ENCODE measurements around the gene KCND3. TPM values are rescaled to one million over a fixed set of nuclear protein-coding genes. Genes with fewer than 3 reads are reported as not detected.

The KCND3 gene
- total and polyA plus RNA-seq, 12 donors: 0.39 to 6.7 (median 3.1) TPM

DNA sequence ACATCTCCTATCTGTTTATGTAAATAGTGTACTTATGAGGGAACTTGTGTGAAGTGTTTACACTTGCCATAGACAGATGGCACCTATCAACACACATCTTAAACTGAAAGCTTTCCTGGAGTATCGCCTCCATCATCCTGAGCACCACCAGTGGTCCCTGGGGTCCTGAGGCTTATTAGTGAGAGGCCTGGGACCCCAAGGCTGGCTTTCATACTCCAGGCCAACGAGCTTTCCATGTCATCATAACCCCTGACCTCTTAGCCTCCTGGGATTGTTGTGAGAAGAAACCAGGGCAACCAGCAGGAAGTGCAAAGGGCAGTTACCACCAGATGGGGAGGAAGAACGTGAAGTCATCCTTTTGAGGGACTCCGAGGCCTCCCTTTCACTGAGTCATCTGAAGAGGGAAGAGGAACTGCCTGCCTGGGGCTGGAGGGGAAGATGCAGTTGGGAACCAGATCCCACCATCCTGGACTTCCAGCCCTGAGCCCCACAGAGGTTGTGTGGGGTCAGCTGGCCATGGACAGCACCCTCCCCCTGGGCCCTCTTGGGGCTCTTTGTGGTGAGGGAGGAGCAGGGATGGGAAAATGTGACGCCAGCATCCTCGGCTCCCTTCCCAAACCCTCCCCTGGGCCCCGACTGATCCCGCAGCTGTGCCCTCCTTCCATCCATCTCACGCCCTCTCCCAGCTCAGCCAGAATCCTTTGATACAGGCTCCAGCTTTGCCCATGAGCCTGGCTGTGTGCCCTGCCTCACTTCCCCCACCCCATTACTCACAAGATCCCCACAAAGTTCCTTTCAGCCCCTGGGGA, 256.1 kb downstream of the KCND3 start:
- peak in 6 of 7 donors; percentile 33 to 78 (median 48) for DNase-seq
- Histone ChIP-seq H3K27me3 (no peaks in the 10 kb centered on the region), H3K36me3 (replicated peaks in 1 of 2) (no peaks in the 10 kb centered on the region), H3K9me3 (replicated peaks in 1 of 3) (no peaks in the 10 kb centered on the region), H3K27ac (peak overlapping the region in 4 of 5 donors; percentile 7 to 88 (median 39)), H3K4me1 (replicated peaks in 1 of 2) (peaks cover 3 to 22% of the 10 kb centered on the region in 2 donors), H3K4me3 (no peak overlapping the region)
- intact Hi-C loops (cut with DNase I): no loop called here
- TF ChIP-seq POLR2A (IDR thresholded peaks at IDR 0.05) (no peak), CTCF (IDR thresholded peaks at IDR 0.05) (no peak)
- WGBS, 4 donors: 56 to 76% (median 66%) methylated on average over 9 of the region's 9 CpGs

DNA sequence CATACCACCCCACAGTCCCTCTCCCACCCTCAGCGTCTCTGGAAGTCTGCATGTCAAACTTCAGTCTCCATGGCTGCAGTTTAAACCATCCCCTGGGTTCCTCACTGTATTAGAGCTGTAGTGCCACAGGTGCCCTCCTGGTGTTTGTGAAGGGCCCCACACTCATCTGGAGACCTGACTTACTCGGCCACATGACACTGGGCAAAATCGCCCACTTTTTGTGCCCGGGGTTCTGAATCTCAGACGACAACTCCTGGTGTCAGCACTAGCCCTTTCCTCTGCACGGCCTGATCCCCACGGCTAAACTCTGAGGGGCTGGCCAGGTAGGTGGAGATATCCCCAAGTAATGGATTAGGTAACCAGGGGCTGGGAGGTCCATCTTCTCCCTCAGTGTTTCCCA, 256.8 kb downstream of the KCND3 start:
- intact Hi-C loops (cut with DNase I): no loop called here
- H3K9me3 ChIP-seq (replicated peaks in 1 of 3): no peaks in the 10 kb centered on the region
- 90 to 95% (median 91%) methylated on average over 7 of the region's 7 CpGs for WGBS, 4 donors
- H3K4me1 ChIP-seq (replicated peaks in 1 of 2): peaks cover 0 to 15% of the 10 kb centered on the region in 2 donors
- DNase-seq: peak in 2 of 7 donors; percentile 10 to 41
- peak overlapping the region in 2 of 5 donors; percentile 64 to 88 for H3K27ac ChIP-seq
- H3K36me3 ChIP-seq (replicated peaks in 1 of 2): no peaks in the 10 kb centered on the region
- TF ChIP-seq POLR2A (IDR thresholded peaks at IDR 0.05) (no peak), CTCF (IDR thresholded peaks at IDR 0.05) (no peak)
- H3K27me3 ChIP-seq: no peaks in the 10 kb centered on the region
- H3K4me3 ChIP-seq: no peak overlapping the region

DNA sequence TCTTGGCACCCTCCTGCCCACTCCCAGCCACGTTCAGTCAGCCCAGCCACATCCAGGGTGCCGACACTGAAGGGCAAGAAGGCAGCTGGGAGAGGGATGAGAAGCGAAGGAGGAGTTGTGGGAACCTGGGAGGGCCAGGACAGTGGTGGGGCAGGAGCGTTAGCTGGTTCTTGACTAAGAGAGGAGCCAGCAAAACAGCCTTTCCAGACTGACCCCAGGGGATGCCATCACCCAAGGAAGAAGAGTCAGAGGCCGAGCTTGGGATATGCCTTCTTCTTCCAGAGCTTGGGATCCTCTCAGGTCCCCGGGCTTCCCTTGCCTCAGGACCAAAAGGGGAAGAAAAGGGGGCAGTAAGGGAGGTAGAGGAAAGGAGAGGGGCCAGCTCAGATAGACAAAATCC, 257.5 kb downstream of the KCND3 start:
- Histone ChIP-seq H3K9me3 (replicated peaks in 1 of 3) (no peaks in the 10 kb centered on the region), H3K4me3 (no peak overlapping the region), H3K27ac (no peak overlapping the region), H3K36me3 (replicated peaks in 1 of 2) (no peaks in the 10 kb centered on the region), H3K4me1 (replicated peaks in 1 of 2) (peaks cover 0 to 8% of the 10 kb centered on the region in 2 donors), H3K27me3 (no peaks in the 10 kb centered on the region)
- intact Hi-C loops (cut with DNase I): no loop called here
- WGBS, 4 donors: 78 to 85% (median 80%) methylated on average over 6 of the region's 6 CpGs
- TF ChIP-seq POLR2A (IDR thresholded peaks at IDR 0.05) (no peak), CTCF (IDR thresholded peaks at IDR 0.05) (no peak)
- peak in 2 of 7 donors; percentile 8 to 33 for DNase-seq

GRCh38 chr1:111730706-111731105, 258.8 kb downstream of the KCND3 start:
- H3K9me3 ChIP-seq (replicated peaks in 1 of 3): no peaks in the 10 kb centered on the region
- no peak overlapping the region for H3K4me3 ChIP-seq
- TF ChIP-seq CTCF (IDR thresholded peaks at IDR 0.05): no peak
- TF ChIP-seq POLR2A (IDR thresholded peaks at IDR 0.05): no peak
- no peaks in the 10 kb centered on the region for H3K27me3 ChIP-seq
- intact Hi-C loops (cut with DNase I): no loop called here
- no peaks in the 10 kb centered on the region for H3K36me3 ChIP-seq (replicated peaks in 1 of 2)
- no peak overlapping the region for H3K27ac ChIP-seq
- WGBS, 4 donors: 80 to 88% (median 84%) methylated on average over 4 of the region's 4 CpGs
- H3K4me1 ChIP-seq (replicated peaks in 1 of 2): no peaks in the 10 kb centered on the region
- peak in 1 of 7 donors; percentile 12 for DNase-seq
